HCT116 (cell line): ENCODE data around the gene LRRC61. TPM values are rescaled to one million over a fixed set of nuclear protein-coding genes. Genes with fewer than 3 reads are reported as not detected.

ENCODE experiments used
- ATAC-seq: fragments of 200-7000 bp; cut with Tn5 transposase; 2 replicates; pipeline ENCODE4 v1.9.1; 2020; ENCODE audit warnings: mild to moderate bottlenecking, moderate library complexity
- BruUV-seq: library from RNA; stranded (reverse); fragments of 400-500 nt; replicated peaks from 2 replicates; lab custom pipeline; 2021; lab: Mats Ljungman, UMichigan
- CTCF ChIA-PET: fragments of 300-600 bp; sonication (Branson Sonifier 250); formaldehyde crosslinking; loops from one replicate; lab custom pipeline; 2021; ENCODE audit warnings: antibody characterized with exemption; lab: Charles Lee
- POLR2A ChIA-PET: fragments of 300-600, 350-600 bp; sonication (Branson Sonifier 250); formaldehyde crosslinking; loops from one replicate; lab custom pipeline; 2021; ENCODE audit warnings: antibody characterized with exemption; lab: Charles Lee
- RAD21 ChIA-PET, 2 experiments: fragments of 300-600 bp; sonication (Branson Sonifier 250); formaldehyde crosslinking; loops; one replicate each; lab custom pipeline; 2023; ENCODE audit warnings: low total read pairs in 2 of 2; ENCODE audit not compliant: uncharacterized antibody in 2 of 2, unreplicated experiment in 2 of 2, low non-redundant PET in 1 of 2; lab: Charles Lee
- DNase-seq: peaks from one replicate; pipeline ENCODE4 v3.0.0-alpha.2; 2010; ENCODE audit warnings: low read depth, low spot score
- H2AFZ ChIP-seq: fragments of 200-600 bp; shearing (Covaris generic), sonication (generic); 2 replicates; pipeline ENCODE4 v1.6.1; 2017; ENCODE audit warnings: low read depth, mixed run types, mixed read lengths, antibody characterized with exemption, low read length; ENCODE audit not compliant: poor library complexity, severe bottlenecking
- H3K27ac ChIP-seq: 2 replicates; pipeline ENCODE4 v1.5.1; 2012; ENCODE audit warnings: low read depth, low read length
- H3K27me3 ChIP-seq: fragments of 200-600 bp; sonication (generic); 2 replicates; pipeline ENCODE4 v1.6.1; 2016; ENCODE audit warnings: mixed run types, low read length, mixed read lengths; ENCODE audit not compliant: insufficient read depth
- H3K36me3 ChIP-seq, 2 experiments: fragments of 200-500 bp in 1 of 2; fragments of 200-600 bp in 1 of 2; sonication (Bioruptor generic) in 1 of 2; sonication (generic) in 1 of 2; 2 replicates each; pipeline versions ENCODE4 v1.5.1 to v1.6.1; 2014 to 2016; ENCODE audit warnings: low read length in 2 of 2, inconsistent platforms in 1 of 2, mixed read lengths in 1 of 2, mixed run types in 1 of 2; ENCODE audit not compliant: insufficient read depth in 2 of 2, control insufficient read depth in 1 of 2
- H3K4me1 ChIP-seq, 2 experiments: fragments of 200-600 bp in 1 of 2; sonication (generic) in 1 of 2; 2 replicates each; pipeline versions ENCODE4 v1.5.1 to v1.6.1; 2012 to 2017; ENCODE audit warnings: low read length in 2 of 2, inconsistent platforms in 1 of 2, mild to moderate bottlenecking in 1 of 2, mixed read lengths in 1 of 2, mixed run types in 1 of 2, moderate library complexity in 1 of 2; ENCODE audit not compliant: insufficient read depth in 2 of 2, control insufficient read depth in 1 of 2
- H3K4me2 ChIP-seq: fragments of 200-600 bp; sonication (generic); 2 replicates; pipeline ENCODE4 v1.6.1; 2017; ENCODE audit warnings: mixed run types, low read length, mixed read lengths
- H3K4me3 ChIP-seq, 2 experiments: fragments of 200-600 bp in 1 of 2; sonication (generic) in 1 of 2; replicated peaks in 1 of 2; 2 replicates each; pipeline ENCODE4 v1.5.1; 2011 to 2016; ENCODE audit warnings: low read length in 2 of 2, control low read depth in 1 of 2, low read depth in 1 of 2, mild to moderate bottlenecking in 1 of 2, mixed read lengths in 1 of 2, mixed run types in 1 of 2
- H3K79me2 ChIP-seq: fragments of 200-600 bp; sonication (generic); 2 replicates; pipeline ENCODE4 v1.6.1; 2017; ENCODE audit warnings: mild to moderate bottlenecking, mixed run types, low read length, moderate library complexity, mixed read lengths; ENCODE audit not compliant: insufficient read depth
- H3K9ac ChIP-seq: fragments of 200-600 bp; sonication (generic); 2 replicates; pipeline ENCODE4 v1.6.1; 2016; ENCODE audit warnings: low read length, mixed read lengths
- H3K9me2 ChIP-seq: fragments of 200-600 bp; sonication (generic), shearing (Covaris generic); 2 replicates; pipeline ENCODE4 v1.6.1; 2017; ENCODE audit warnings: mixed run types, mild to moderate bottlenecking, moderate library complexity; ENCODE audit not compliant: insufficient read depth
- H3K9me3 ChIP-seq, 2 experiments: fragments of 200-500 bp in 1 of 2; fragments of 200-600 bp in 1 of 2; sonication (Bioruptor generic) in 1 of 2; sonication (generic) in 1 of 2; 2 replicates each; pipeline ENCODE4 v1.6.1; 2014 to 2017; ENCODE audit warnings: low read length in 2 of 2, mixed read lengths in 2 of 2, inconsistent platforms in 1 of 2, low read depth in 1 of 2, mild to moderate bottlenecking in 1 of 2, mixed run types in 1 of 2, moderate library complexity in 1 of 2; ENCODE audit not compliant: control insufficient read depth in 1 of 2, insufficient read depth in 1 of 2
- H4K20me1 ChIP-seq: fragments of 200-600 bp; sonication (generic), shearing (Covaris generic); 2 replicates; pipeline ENCODE4 v1.6.1; 2017; ENCODE audit warnings: mixed run types, mild to moderate bottlenecking, moderate library complexity; ENCODE audit not compliant: insufficient read depth
- CBX3 ChIP-seq: IDR thresholded peaks from 2 replicates; pipeline ENCODE4 v1.6.1; 2012; ENCODE audit warnings: low read depth
- EGR1 ChIP-seq: IDR thresholded peaks from 2 replicates; pipeline ENCODE4 v1.6.1; 2012; ENCODE audit warnings: low read depth
- EZH2 ChIP-seq: fragments of 200-600 bp; sonication (generic); IDR thresholded peaks from 2 replicates; pipeline ENCODE4 v1.6.1; 2017; ENCODE audit warnings: antibody characterized with exemption, mixed run types
- EZH2phosphoT487 ChIP-seq: fragments of 200-600 bp; IDR thresholded peaks from 2 replicates; pipeline ENCODE4 v1.6.1; 2018; ENCODE audit warnings: antibody characterized with exemption, borderline replicate concordance
- SP1 ChIP-seq: IDR thresholded peaks from 2 replicates; pipeline ENCODE4 v1.6.1; 2012; ENCODE audit warnings: low read depth
- intact Hi-C: fragments of 100-400 bp; cut with micrococcal nuclease; formaldehyde crosslinking; loops from 2 replicates; pipeline ENCODE4 v1.10.0; 2022
- total RNA-seq: library from RNA; stranded (reverse); gene quantifications from one replicate; pipeline ENCODE4 v1.2.1, GENCODE V29; 2021; ENCODE audit not compliant: unreplicated experiment
- TF ChIP-seq, protein P1 (sequence below): IDR thresholded peaks from 2 replicates; pipeline ENCODE4 v1.6.1; 2012
- TF ChIP-seq, protein P2 (sequence below): IDR thresholded peaks from 2 replicates; pipeline ENCODE4 v1.6.1; 2012
- TF ChIP-seq, protein P3 (sequence below), 3 experiments: fragments of 200-600 bp in 1 of 3; sonication (generic) in 1 of 3; IDR thresholded peaks in 2 of 3; conservative IDR thresholded peaks in 1 of 3; 2 replicates each; pipeline ENCODE4 v1.5.1; 2012 to 2017; ENCODE audit warnings: low read depth in 2 of 3, low read length in 2 of 3, antibody characterized with exemption in 1 of 3, borderline replicate concordance in 1 of 3, control low read depth in 1 of 3, mild to moderate bottlenecking in 1 of 3, mixed read lengths in 1 of 3, mixed run types in 1 of 3, moderate library complexity in 1 of 3; ENCODE audit not compliant: insufficient read depth in 1 of 3

The LRRC61 gene
- total RNA-seq, 1 experiment from 2014 or later, result 12.0 TPM

DNA sequence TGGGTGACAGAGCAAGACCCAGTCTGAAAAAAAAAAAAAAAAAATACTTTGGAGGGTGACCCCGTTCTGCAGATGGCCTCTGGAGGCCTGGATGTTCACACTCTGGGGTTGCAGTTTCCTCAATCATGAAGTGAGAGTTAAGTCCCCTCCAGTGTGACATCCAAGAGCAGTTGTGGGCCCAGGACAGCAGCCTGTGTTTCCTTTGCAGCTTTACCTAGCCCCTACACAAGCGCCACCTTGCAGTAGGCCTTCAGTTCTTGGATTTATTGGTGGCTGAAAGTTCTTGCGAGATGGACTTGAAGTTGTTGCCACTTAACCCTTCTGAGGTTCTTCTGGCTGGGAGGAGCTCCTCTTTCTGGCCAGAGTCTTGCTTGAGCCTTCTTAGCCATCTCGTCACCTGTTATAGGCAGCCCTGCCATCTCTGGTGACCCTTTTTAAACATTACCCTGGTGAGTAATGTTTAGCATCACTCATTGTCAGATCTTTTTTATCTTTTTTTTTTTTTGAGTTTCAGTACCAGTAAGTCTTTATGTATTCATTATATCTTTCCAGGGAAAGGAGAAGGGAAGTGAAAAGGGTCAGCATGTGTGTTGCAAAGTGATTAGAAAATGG, 3.6 kb downstream of the LRRC61 start:
- RAD21 ChIA-PET, result no interaction called here
- no peaks in the 10 kb centered on the region for H3K9me3 ChIP-seq
- H3K9ac ChIP-seq, result no peak overlapping the region
- H3K4me2 ChIP-seq, result no peak overlapping the region
- intact Hi-C loops, result no loop called here
- no peaks in the 10 kb centered on the region for H3K9me2 ChIP-seq
- peaks cover 0 to 3% of the 10 kb centered on the region in 2 experiments; a peak in 1 of 4 replicates for H3K36me3 ChIP-seq
- ATAC-seq, result no peak
- H3K79me2 ChIP-seq, result peaks cover 14% of the 10 kb centered on the region
- H3K4me1 ChIP-seq, result peaks cover 8 to 29% of the 10 kb centered on the region in 2 experiments; a peak in 3 of 4 replicates
- H4K20me1 ChIP-seq, result no peaks in the 10 kb centered on the region
- H3K27me3 ChIP-seq, result no peaks in the 10 kb centered on the region
- no TSS peak for BruUV-seq
- no peak for TF ChIP-seq EGR1
- no peak for TF ChIP-seq CBX3
- TF ChIP-seq, protein P1, sequence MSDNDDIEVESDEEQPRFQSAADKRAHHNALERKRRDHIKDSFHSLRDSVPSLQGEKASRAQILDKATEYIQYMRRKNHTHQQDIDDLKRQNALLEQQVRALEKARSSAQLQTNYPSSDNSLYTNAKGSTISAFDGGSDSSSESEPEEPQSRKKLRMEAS, result no peak
- TF ChIP-seq SP1, result no peak
- TF ChIP-seq EZH2phosphoT487, result no peak
- TF ChIP-seq, protein P2, sequence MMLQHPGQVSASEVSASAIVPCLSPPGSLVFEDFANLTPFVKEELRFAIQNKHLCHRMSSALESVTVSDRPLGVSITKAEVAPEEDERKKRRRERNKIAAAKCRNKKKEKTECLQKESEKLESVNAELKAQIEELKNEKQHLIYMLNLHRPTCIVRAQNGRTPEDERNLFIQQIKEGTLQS, result no peak
- TF ChIP-seq EZH2, result no peak
- TF ChIP-seq, protein P3, sequence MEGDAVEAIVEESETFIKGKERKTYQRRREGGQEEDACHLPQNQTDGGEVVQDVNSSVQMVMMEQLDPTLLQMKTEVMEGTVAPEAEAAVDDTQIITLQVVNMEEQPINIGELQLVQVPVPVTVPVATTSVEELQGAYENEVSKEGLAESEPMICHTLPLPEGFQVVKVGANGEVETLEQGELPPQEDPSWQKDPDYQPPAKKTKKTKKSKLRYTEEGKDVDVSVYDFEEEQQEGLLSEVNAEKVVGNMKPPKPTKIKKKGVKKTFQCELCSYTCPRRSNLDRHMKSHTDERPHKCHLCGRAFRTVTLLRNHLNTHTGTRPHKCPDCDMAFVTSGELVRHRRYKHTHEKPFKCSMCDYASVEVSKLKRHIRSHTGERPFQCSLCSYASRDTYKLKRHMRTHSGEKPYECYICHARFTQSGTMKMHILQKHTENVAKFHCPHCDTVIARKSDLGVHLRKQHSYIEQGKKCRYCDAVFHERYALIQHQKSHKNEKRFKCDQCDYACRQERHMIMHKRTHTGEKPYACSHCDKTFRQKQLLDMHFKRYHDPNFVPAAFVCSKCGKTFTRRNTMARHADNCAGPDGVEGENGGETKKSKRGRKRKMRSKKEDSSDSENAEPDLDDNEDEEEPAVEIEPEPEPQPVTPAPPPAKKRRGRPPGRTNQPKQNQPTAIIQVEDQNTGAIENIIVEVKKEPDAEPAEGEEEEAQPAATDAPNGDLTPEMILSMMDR (IDR thresholded peaks at IDR 0.05 in 2 of 3, conservative IDR thresholded peaks at IDR 0.05 in 1 of 3; ENCODE audit: borderline replicate concordance in 1 of 3, insufficient read depth in 1 of 3, low read depth in 2 of 3, low read length in 2 of 3), result no peak
- no peak overlapping the region for H3K4me3 ChIP-seq
- H2AFZ ChIP-seq, result no peak overlapping the region
- H3K27ac ChIP-seq, result no peak overlapping the region
- CTCF ChIA-PET, result no interaction called here
- POLR2A ChIA-PET, result interaction anchor here (0.7 kb wide), 1 partner anchor 26 kb away, joined by 3 read pairs; no protein-coding TSS in a partner anchor
- DNase-seq, result no peak
